OCI-LY1 (cell line): ENCODE results near the gene YDJC.

Experiments used
- H2AFZ ChIP-seq: fragments of 200-600 bp; sonication (generic), shearing (Covaris generic); 2 replicates; pipeline ENCODE4 v1.6.0; 2014; ENCODE audit warnings: antibody characterized with exemption, mild to moderate bottlenecking, low read length
- H3F3A ChIP-seq: fragments of 200-600 bp; sonication (generic), shearing (Covaris generic); 2 replicates; pipeline ENCODE4 v1.6.0; 2014; ENCODE audit warnings: mild to moderate bottlenecking, antibody characterized with exemption, low read length, moderate library complexity; ENCODE audit not compliant: insufficient read depth
- H3K27ac ChIP-seq: fragments of 200-600 bp; sonication (generic); 2 replicates; pipeline ENCODE4 v1.5.1; 2014; ENCODE audit warnings: low read length, mixed run types, mild to moderate bottlenecking, low read depth; ENCODE audit not compliant: poor library complexity, severe bottlenecking
- H3K27me3 ChIP-seq: fragments of 200-600 bp; sonication (generic); 2 replicates; pipeline ENCODE4 v1.6.0; 2014; ENCODE audit warnings: antibody characterized with exemption, mild to moderate bottlenecking, low read length, moderate library complexity; ENCODE audit not compliant: insufficient read depth
- H3K36me3 ChIP-seq: fragments of 200-600 bp; sonication (generic); 2 replicates; pipeline ENCODE4 v1.6.1; 2014; ENCODE audit warnings: mild to moderate bottlenecking, antibody characterized with exemption, low read length, moderate library complexity, mixed read lengths; ENCODE audit not compliant: insufficient read depth
- H3K4me1 ChIP-seq: fragments of 200-600 bp; sonication (generic); 2 replicates; pipeline ENCODE4 v1.5.1; 2014; ENCODE audit warnings: mild to moderate bottlenecking, low read length, moderate library complexity; ENCODE audit not compliant: insufficient read depth, severe bottlenecking
- H3K4me2 ChIP-seq: fragments of 200-600 bp; sonication (generic), shearing (Covaris generic); 2 replicates; pipeline ENCODE4 v1.6.1; 2014; ENCODE audit warnings: low read length
- H3K4me3 ChIP-seq: fragments of 200-600 bp; sonication (generic); 2 replicates; pipeline ENCODE4 v1.5.1; 2014; ENCODE audit warnings: low read length, low read depth, mild to moderate bottlenecking, mixed read lengths; ENCODE audit not compliant: poor library complexity, severe bottlenecking
- H3K79me2 ChIP-seq: fragments of 200-600 bp; shearing (Covaris generic); 2 replicates; pipeline ENCODE4 v1.6.1; 2016; ENCODE audit warnings: mixed run types, low read length, mixed read lengths; ENCODE audit not compliant: insufficient read depth
- H3K9ac ChIP-seq: fragments of 200-600 bp; sonication (generic), shearing (Covaris generic); 2 replicates; pipeline ENCODE4 v1.6.1; 2014; ENCODE audit warnings: mild to moderate bottlenecking, low read length, mixed read lengths
- H3K9me2 ChIP-seq: fragments of 200-600 bp; sonication (generic), shearing (Covaris generic); 2 replicates; pipeline ENCODE4 v1.6.1; 2014; ENCODE audit warnings: low read depth, mild to moderate bottlenecking, low read length, mixed read lengths
- H3K9me3 ChIP-seq: fragments of 200-600 bp; shearing (Covaris generic); 2 replicates; pipeline ENCODE4 v1.6.1; 2014; ENCODE audit warnings: low read length, mixed read lengths
- H4K20me1 ChIP-seq: fragments of 200-600 bp; sonication (generic), shearing (Covaris generic); 2 replicates; pipeline ENCODE4 v1.6.0; 2016; ENCODE audit warnings: mild to moderate bottlenecking, low read length; ENCODE audit not compliant: insufficient read depth
- CTCF ChIP-seq: fragments of 200-600 bp; sonication (generic), shearing (Covaris generic); IDR thresholded peaks from 2 replicates; pipeline ENCODE4 v1.5.1; 2017; ENCODE audit warnings: mild to moderate bottlenecking, antibody characterized with exemption, low read length, moderate library complexity, mixed read lengths
- EZH2 ChIP-seq: fragments of 200-600 bp; sonication (generic), shearing (Covaris generic); IDR thresholded peaks from 2 replicates; pipeline ENCODE4 v1.8.0; 2017; ENCODE audit warnings: borderline replicate concordance, mixed run types, mild to moderate bottlenecking, antibody characterized with exemption, low read length, moderate library complexity, mixed read lengths

YDJC gene

GRCh38 chr22:21628386-21629254 lies 1.2 kb downstream of the YDJC start:
- Histone ChIP-seq H3K9me3 (no peaks in the 10 kb centered on the region), H3K9ac (peak overlapping the region; percentile 99), H3K27ac (peak overlapping the region; percentile 84), H3K27me3 (no peaks in the 10 kb centered on the region), H3K4me3 (peak overlapping the region; percentile 97), H3K9me2 (no peaks in the 10 kb centered on the region), H3K79me2 (peaks cover 4% of the 10 kb centered on the region; the same call in 1 of the 2 replicates), H3K36me3 (peaks cover 25% of the 10 kb centered on the region), H3F3A (peaks cover 6% of the 10 kb centered on the region; the same call in 1 of the 2 replicates), H4K20me1 (no peaks in the 10 kb centered on the region), H2AFZ (no peak overlapping the region), H3K4me1 (peaks cover 55% of the 10 kb centered on the region), H3K4me2 (peak overlapping the region; percentile 80)
- TF ChIP-seq CTCF (no peak), EZH2 (no peak)

GRCh38 chr22:21626735-21627469 lies 2.9 kb downstream of the YDJC start:
- no peaks in the 10 kb centered on the region for H3K9me3 ChIP-seq

More at GRCh38 chr22:21626735-21627469, 2.9 kb downstream of the YDJC start:
- no peak overlapping the region for H2AFZ ChIP-seq
- TF ChIP-seq EZH2 = no peak
- no peak for TF ChIP-seq CTCF
- H3K4me1 ChIP-seq = peaks cover 55% of the 10 kb centered on the region
- H3K4me2 ChIP-seq = peak overlapping the region; percentile 23; the same call in 1 of the 2 replicates
- H3K9ac ChIP-seq = peak overlapping the region; percentile 4; the same call in 1 of the 2 replicates
- H3K27ac ChIP-seq = peak overlapping the region; percentile 59
- H3K27me3 ChIP-seq = no peaks in the 10 kb centered on the region
- no peaks in the 10 kb centered on the region for H4K20me1 ChIP-seq
- H3K9me2 ChIP-seq = no peaks in the 10 kb centered on the region
- peaks cover 6% of the 10 kb centered on the region; the same call in 1 of the 2 replicates for H3F3A ChIP-seq
- peaks cover 42% of the 10 kb centered on the region for H3K36me3 ChIP-seq
- H3K79me2 ChIP-seq = peaks cover 4% of the 10 kb centered on the region; the same call in 1 of the 2 replicates
- no peak overlapping the region for H3K4me3 ChIP-seq
